Liver (tissue), 3 donors: ENCODE measurements around the gene ATP2B3.

Experiments
- SP1 ChIP-seq: IDR thresholded peaks from 2 replicates; pipeline ENCODE4 v1.6.1; 2018; ENCODE audit warnings: antibody characterized with exemption, mild to moderate bottlenecking
- TF ChIP-seq, protein P1 (sequence below): IDR thresholded peaks from 2 replicates; pipeline ENCODE4 v1.6.1; 2016; ENCODE audit warnings: antibody characterized with exemption
- TF ChIP-seq, protein P2 (sequence below): fragments of 150-350 bp; IDR thresholded peaks from 2 replicates; pipeline ENCODE4 v1.5.1; 2017; ENCODE audit warnings: improper control_type of control experiment, low read depth, low read length; ENCODE audit not compliant: missing input control
- TF ChIP-seq, protein P3 (sequence below): IDR thresholded peaks from 2 replicates; pipeline ENCODE4 v1.6.1; 2016; ENCODE audit warnings: antibody characterized with exemption
- TF ChIP-seq, protein P4 (sequence below): IDR thresholded peaks from 2 replicates; pipeline ENCODE4 v1.6.1; 2016; ENCODE audit warnings: antibody characterized with exemption, mild to moderate bottlenecking
- donor health status: healthy.
- donor health status: healthy.

DNA sequence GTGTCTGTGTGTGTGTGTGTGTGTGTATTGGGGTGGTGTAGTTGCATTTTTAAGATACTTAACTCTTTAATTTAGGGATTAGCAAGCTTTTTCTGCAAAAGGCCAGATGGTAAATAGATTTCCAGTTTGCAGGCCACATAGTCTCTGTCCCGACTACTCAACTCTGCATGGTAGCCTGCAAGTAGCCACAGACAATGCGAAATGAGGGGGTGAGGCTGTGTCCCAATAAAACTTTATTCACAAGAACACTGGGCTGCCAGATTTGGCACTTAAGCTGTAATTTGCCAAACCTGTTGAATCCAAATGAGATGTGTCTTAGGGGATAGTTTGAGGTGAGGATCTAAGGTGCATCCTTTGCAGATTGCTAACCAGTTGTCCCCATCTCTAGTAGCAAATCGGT, 6.8 kb downstream of the ATP2B3 start:
- TF ChIP-seq, protein P1, sequence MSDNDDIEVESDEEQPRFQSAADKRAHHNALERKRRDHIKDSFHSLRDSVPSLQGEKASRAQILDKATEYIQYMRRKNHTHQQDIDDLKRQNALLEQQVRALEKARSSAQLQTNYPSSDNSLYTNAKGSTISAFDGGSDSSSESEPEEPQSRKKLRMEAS: no peak
- TF ChIP-seq, protein P2, sequence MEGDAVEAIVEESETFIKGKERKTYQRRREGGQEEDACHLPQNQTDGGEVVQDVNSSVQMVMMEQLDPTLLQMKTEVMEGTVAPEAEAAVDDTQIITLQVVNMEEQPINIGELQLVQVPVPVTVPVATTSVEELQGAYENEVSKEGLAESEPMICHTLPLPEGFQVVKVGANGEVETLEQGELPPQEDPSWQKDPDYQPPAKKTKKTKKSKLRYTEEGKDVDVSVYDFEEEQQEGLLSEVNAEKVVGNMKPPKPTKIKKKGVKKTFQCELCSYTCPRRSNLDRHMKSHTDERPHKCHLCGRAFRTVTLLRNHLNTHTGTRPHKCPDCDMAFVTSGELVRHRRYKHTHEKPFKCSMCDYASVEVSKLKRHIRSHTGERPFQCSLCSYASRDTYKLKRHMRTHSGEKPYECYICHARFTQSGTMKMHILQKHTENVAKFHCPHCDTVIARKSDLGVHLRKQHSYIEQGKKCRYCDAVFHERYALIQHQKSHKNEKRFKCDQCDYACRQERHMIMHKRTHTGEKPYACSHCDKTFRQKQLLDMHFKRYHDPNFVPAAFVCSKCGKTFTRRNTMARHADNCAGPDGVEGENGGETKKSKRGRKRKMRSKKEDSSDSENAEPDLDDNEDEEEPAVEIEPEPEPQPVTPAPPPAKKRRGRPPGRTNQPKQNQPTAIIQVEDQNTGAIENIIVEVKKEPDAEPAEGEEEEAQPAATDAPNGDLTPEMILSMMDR: no peak
- TF ChIP-seq SP1: no peak
- TF ChIP-seq, protein P3, sequence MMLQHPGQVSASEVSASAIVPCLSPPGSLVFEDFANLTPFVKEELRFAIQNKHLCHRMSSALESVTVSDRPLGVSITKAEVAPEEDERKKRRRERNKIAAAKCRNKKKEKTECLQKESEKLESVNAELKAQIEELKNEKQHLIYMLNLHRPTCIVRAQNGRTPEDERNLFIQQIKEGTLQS: no peak
- TF ChIP-seq, protein P4, sequence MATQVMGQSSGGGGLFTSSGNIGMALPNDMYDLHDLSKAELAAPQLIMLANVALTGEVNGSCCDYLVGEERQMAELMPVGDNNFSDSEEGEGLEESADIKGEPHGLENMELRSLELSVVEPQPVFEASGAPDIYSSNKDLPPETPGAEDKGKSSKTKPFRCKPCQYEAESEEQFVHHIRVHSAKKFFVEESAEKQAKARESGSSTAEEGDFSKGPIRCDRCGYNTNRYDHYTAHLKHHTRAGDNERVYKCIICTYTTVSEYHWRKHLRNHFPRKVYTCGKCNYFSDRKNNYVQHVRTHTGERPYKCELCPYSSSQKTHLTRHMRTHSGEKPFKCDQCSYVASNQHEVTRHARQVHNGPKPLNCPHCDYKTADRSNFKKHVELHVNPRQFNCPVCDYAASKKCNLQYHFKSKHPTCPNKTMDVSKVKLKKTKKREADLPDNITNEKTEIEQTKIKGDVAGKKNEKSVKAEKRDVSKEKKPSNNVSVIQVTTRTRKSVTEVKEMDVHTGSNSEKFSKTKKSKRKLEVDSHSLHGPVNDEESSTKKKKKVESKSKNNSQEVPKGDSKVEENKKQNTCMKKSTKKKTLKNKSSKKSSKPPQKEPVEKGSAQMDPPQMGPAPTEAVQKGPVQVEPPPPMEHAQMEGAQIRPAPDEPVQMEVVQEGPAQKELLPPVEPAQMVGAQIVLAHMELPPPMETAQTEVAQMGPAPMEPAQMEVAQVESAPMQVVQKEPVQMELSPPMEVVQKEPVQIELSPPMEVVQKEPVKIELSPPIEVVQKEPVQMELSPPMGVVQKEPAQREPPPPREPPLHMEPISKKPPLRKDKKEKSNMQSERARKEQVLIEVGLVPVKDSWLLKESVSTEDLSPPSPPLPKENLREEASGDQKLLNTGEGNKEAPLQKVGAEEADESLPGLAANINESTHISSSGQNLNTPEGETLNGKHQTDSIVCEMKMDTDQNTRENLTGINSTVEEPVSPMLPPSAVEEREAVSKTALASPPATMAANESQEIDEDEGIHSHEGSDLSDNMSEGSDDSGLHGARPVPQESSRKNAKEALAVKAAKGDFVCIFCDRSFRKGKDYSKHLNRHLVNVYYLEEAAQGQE: no peak
